Esophagus muscularis mucosa (tissue), 4 donors: Measurements from ENCODE around the gene ZFHX2. TPM values are rescaled to one million over a fixed set of nuclear protein-coding genes. Genes with fewer than 3 reads are reported as not detected.

Source experiments
- DNase-seq: peaks from one replicate; pipeline ENCODE4 v3.0.0-alpha.2; 2017; ENCODE audit errors: extremely low spot score
- H3K27ac ChIP-seq, 4 donors: fragments of 200-600 bp; sonication (generic); replicated peaks in 1 of 4; 1 replicate in 3 of 4; 2 replicates in 1 of 4; pipeline ENCODE4 v1.5.1; 2016 to 2019; ENCODE audit warnings: mild to moderate bottlenecking in 1 of 4
- H3K27me3 ChIP-seq, 4 donors: fragments of 200-600 bp; sonication (generic); one replicate each; pipeline versions ENCODE4 v1.5.1 to v1.6.0; 2016 to 2019
- H3K36me3 ChIP-seq, 4 donors: fragments of 200-600 bp; sonication (generic); one replicate each; pipeline ENCODE4 v1.5.1; 2016 to 2019
- H3K4me1 ChIP-seq, 4 donors: fragments of 200-600 bp; sonication (generic); one replicate each; pipeline ENCODE4 v1.5.1; 2016 to 2019
- H3K4me3 ChIP-seq, 4 donors: fragments of 200-600 bp; sonication (generic); 1 replicate in 2 of 4; 2 replicates in 2 of 4; pipeline ENCODE4 v1.5.1; 2016 to 2019; ENCODE audit warnings: mild to moderate bottlenecking in 4 of 4, moderate library complexity in 1 of 4
- H3K9me3 ChIP-seq, 4 donors: fragments of 200-600 bp; sonication (generic); 1 replicate in 3 of 4; 2 replicates in 1 of 4; pipeline ENCODE4 v1.5.1; 2016 to 2019
- CTCF ChIP-seq, 3 experiments: fragments of 200-600 bp in 2 of 3; fragments of 450-650 bp in 1 of 3; sonication (generic) in 2 of 3; IDR thresholded peaks; one replicate each; pipeline ENCODE4 v1.5.1; 2017 to 2019; ENCODE audit warnings: antibody characterized with exemption in 3 of 3, mild to moderate bottlenecking in 2 of 3, moderate library complexity in 1 of 3
- EP300 ChIP-seq: sonication (generic); formaldehyde crosslinking; IDR thresholded peaks from one replicate; pipeline ENCODE4 v1.6.1; 2017; ENCODE audit warnings: antibody characterized with exemption
- POLR2A ChIP-seq: fragments of 450-650 bp; IDR thresholded peaks from one replicate; pipeline ENCODE4 v1.6.1; 2017; ENCODE audit warnings: antibody characterized with exemption, moderate library complexity, mild to moderate bottlenecking, low read depth
- POLR2AphosphoS5 ChIP-seq, 2 donors: sonication (generic); formaldehyde crosslinking; IDR thresholded peaks; one replicate each; pipeline ENCODE4 v1.6.1; 2017; ENCODE audit warnings: antibody characterized with exemption in 2 of 2
- WGBS: methylation state at CpG from one replicate; pipeline ENCODE4 v1.1.5; 2018; 5-methylcytosine and 5-hydroxymethylcytosine counted together
- intact Hi-C: fragments of 100-400 bp; cut with DNase I; formaldehyde crosslinking; loops from one replicate; pipeline ENCODE4 v1.15.1; 2023
- total RNA-seq, 4 donors: library from RNA; depleted of rRNA; stranded (reverse); fragments of >200 nt; gene quantifications; one replicate each; pipeline versions ENCODE4 v1.1.0 to v1.2.1, GENCODE V29; 2016

ZFHX2 gene
- total RNA-seq, 4 donors from 2014 or later: 0.50 to 1.8 (median 1.2) TPM

- DNase-seq: no peak
- intact Hi-C loops: no loop called here
- no peaks in the 10 kb centered on the region for H3K4me1 ChIP-seq
- no peaks in the 10 kb centered on the region for H3K9me3 ChIP-seq
- no peaks in the 10 kb centered on the region for H3K27me3 ChIP-seq
- TF ChIP-seq POLR2AphosphoS5 (IDR thresholded peaks at IDR 0.05): no peak
- no peak for TF ChIP-seq POLR2A
- no peak for TF ChIP-seq CTCF (IDR thresholded peaks at IDR 0.05)
- TF ChIP-seq EP300: no peak
- H3K4me3 ChIP-seq: no peak overlapping the region
- no peak overlapping the region for H3K27ac ChIP-seq
- peaks cover 0 to 52% (median 14%) of the 10 kb centered on the region in 4 donors for H3K36me3 ChIP-seq
- WGBS: 80% methylated on average over 7 of the region's 7 CpGs
Measured at GRCh38 chr14:23487216-23487615, 64.3 kb downstream of the ZFHX2 start.

- intact Hi-C loops: no loop called here
- Histone ChIP-seq H3K4me3 (no peak overlapping the region), H3K36me3 (peaks cover 0 to 50% (median 17%) of the 10 kb centered on the region in 4 donors), H3K27ac (no peak overlapping the region), H3K4me1 (no peaks in the 10 kb centered on the region), H3K27me3 (no peaks in the 10 kb centered on the region), H3K9me3 (no peaks in the 10 kb centered on the region)
- WGBS: 81% methylated on average over 2 of the region's 2 CpGs
- TF ChIP-seq CTCF (IDR thresholded peaks at IDR 0.05) (no peak), POLR2A (no peak), POLR2AphosphoS5 (IDR thresholded peaks at IDR 0.05) (no peak), EP300 (no peak)
- no peak for DNase-seq
Measured at GRCh38 chr14:23486036-23486435, 65.5 kb downstream of the ZFHX2 start.

GRCh38 chr14:23485326-23485725 lies 66.2 kb downstream of the ZFHX2 start:
- no peak for TF ChIP-seq POLR2A
- TF ChIP-seq POLR2AphosphoS5 (IDR thresholded peaks at IDR 0.05): no peak
- TF ChIP-seq EP300: no peak
- TF ChIP-seq CTCF (IDR thresholded peaks at IDR 0.05): no peak
- no peak overlapping the region for H3K27ac ChIP-seq
- no peaks in the 10 kb centered on the region for H3K27me3 ChIP-seq
- intact Hi-C loops: no loop called here
- H3K4me1 ChIP-seq: no peaks in the 10 kb centered on the region
- DNase-seq: no peak
- peaks cover 0 to 56% (median 21%) of the 10 kb centered on the region in 4 donors for H3K36me3 ChIP-seq
- 84% methylated on average over 4 of the region's 4 CpGs for WGBS
- H3K4me3 ChIP-seq: no peak overlapping the region
- no peaks in the 10 kb centered on the region for H3K9me3 ChIP-seq

- H3K4me3 ChIP-seq: no peak overlapping the region
- H3K27me3 ChIP-seq: no peaks in the 10 kb centered on the region
- no peaks in the 10 kb centered on the region for H3K4me1 ChIP-seq
- H3K9me3 ChIP-seq: no peaks in the 10 kb centered on the region
- no peak overlapping the region for H3K27ac ChIP-seq
- intact Hi-C loops: no loop called here
- TF ChIP-seq CTCF (IDR thresholded peaks at IDR 0.05): peak in 1 of 3 experiments; percentile 2
- TF ChIP-seq POLR2AphosphoS5 (IDR thresholded peaks at IDR 0.05): no peak
- no peak for TF ChIP-seq EP300
- no peak for TF ChIP-seq POLR2A
- DNase-seq: no peak
- 49% methylated on average over 9 of the region's 9 CpGs for WGBS
- peaks cover 0 to 70% (median 25%) of the 10 kb centered on the region in 4 donors for H3K36me3 ChIP-seq
Measured at GRCh38 chr14:23483236-23483854, 68.2 kb downstream of the ZFHX2 start.

GRCh38 chr14:23482823-23483148 lies 68.8 kb downstream of the ZFHX2 start:
- Histone ChIP-seq H3K4me3 (no peak overlapping the region), H3K27ac (no peak overlapping the region), H3K4me1 (no peaks in the 10 kb centered on the region), H3K36me3 (peaks cover 3 to 72% (median 29%) of the 10 kb centered on the region in 4 donors), H3K9me3 (no peaks in the 10 kb centered on the region), H3K27me3 (no peaks in the 10 kb centered on the region)
- TF ChIP-seq CTCF (IDR thresholded peaks at IDR 0.05): no peak
- no peak for TF ChIP-seq EP300
- no peak for TF ChIP-seq POLR2AphosphoS5 (IDR thresholded peaks at IDR 0.05)
- no peak for TF ChIP-seq POLR2A
- DNase-seq: no peak
- intact Hi-C loops: no loop called here
